ENCODE measurements around the gene PHAF1. TPM values are rescaled to one million over a fixed set of nuclear protein-coding genes. Genes with fewer than 3 reads are reported as not detected.
"Not testable (repeated sequence)": the region's sequence is repeated elsewhere in the genome, so short reads cannot be mapped to it uniquely, and the experiment has no call there.

The PHAF1 gene
- total RNA-seq, 1 experiment from 2014 or later = 21.9 TPM

DNA sequence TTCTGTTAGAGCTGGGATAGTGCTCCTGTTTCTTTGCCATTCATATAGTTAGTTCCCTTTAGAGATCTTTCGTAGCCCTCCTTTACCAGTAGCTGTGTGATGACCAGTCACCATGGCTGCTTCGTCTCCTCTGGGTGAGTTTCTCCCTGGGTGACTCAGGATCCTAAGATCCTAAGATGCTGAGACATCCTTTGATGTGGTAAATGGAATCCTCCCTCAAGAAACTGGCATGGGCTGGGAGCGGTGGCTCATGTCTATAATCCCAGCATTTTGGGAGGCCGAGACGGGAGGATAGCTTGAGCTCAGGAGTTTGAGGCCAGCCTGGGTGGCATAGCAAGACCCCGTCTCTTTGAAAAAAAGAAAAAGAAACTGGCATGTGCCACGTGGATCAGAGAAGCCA lies 5.9 kb downstream of the PHAF1 start:
- H3K4me1 Mint-ChIP-seq (ENCODE audit: low read depth, unreplicated experiment) = peaks cover 30% of the 10 kb centered on the region
- CTCF ChIA-PET = interaction anchor here (0.6 kb wide), 2 partner anchors 17 to 20 kb away, joined by 3 to 4 read pairs; no protein-coding TSS in a partner anchor
- BruUV-seq (replicated peaks) = no TSS peak
- peaks cover 7% of the 10 kb centered on the region for H3K36me3 Mint-ChIP-seq (ENCODE audit: insufficient read depth, unreplicated experiment)
- TF ChIP-seq, protein P1, sequence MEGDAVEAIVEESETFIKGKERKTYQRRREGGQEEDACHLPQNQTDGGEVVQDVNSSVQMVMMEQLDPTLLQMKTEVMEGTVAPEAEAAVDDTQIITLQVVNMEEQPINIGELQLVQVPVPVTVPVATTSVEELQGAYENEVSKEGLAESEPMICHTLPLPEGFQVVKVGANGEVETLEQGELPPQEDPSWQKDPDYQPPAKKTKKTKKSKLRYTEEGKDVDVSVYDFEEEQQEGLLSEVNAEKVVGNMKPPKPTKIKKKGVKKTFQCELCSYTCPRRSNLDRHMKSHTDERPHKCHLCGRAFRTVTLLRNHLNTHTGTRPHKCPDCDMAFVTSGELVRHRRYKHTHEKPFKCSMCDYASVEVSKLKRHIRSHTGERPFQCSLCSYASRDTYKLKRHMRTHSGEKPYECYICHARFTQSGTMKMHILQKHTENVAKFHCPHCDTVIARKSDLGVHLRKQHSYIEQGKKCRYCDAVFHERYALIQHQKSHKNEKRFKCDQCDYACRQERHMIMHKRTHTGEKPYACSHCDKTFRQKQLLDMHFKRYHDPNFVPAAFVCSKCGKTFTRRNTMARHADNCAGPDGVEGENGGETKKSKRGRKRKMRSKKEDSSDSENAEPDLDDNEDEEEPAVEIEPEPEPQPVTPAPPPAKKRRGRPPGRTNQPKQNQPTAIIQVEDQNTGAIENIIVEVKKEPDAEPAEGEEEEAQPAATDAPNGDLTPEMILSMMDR (IDR thresholded peaks at IDR 0.05; ENCODE audit: unreplicated experiment) = no peak
- H3K27me3 Mint-ChIP-seq (ENCODE audit: unreplicated experiment) = no peaks in the 10 kb centered on the region
- no peaks in the 10 kb centered on the region for H3K9me3 Mint-ChIP-seq (ENCODE audit: low read depth, unreplicated experiment)
- no peak overlapping the region for H3K27ac Mint-ChIP-seq (ENCODE audit: unreplicated experiment)
- DNase-seq = no peak
- no peak overlapping the region for H3K4me3 Mint-ChIP-seq (ENCODE audit: low read depth, unreplicated experiment)
- intact Hi-C loops (cut with micrococcal nuclease; ENCODE audit: unreplicated experiment) = no loop called here

DNA sequence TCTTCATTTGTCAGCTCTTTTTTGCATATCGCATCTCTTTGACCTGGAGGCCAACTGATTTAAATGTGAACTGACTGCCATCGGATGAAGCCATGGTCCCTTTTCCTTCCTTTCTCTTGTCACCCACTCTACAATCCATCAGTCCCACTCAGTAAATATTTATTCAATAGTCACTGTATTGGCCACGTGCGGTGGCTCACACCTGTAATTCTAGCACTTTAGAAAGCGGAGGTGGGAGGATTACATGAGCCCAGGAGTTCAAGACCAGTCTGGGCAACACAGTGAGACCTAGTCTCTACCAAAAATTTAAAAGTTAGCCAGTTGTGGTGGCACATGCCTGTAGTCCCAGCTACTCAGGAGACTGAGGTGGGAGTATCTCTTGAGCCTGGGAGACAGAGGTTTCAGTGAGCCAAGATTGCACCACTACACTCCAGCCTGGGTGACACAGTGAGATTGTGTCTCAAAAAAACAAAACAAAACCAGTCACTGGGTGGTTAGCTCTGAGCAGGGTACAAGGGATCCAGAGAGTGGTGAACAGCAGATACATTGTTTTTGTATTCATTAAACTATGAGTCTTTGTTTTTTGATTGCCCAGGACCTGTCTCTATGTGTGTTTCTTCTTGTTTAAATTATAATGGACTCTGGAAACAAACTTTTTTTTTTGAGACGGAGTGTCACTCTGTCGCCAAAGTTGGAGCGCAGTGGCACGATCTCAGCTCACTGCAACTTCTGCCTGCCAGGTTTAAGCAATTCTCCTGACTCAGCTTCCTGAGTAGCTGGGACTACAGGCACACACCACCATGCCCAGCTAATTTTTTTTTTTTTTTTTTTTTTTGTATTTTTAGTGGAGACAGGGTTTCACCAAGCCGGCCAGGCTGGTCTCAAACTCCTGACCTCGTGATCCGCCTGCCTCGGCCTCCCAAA lies 6.9 kb downstream of the PHAF1 start:
- H3K27ac Mint-ChIP-seq (ENCODE audit: unreplicated experiment) = no peak overlapping the region
- peaks cover 8% of the 10 kb centered on the region for H3K36me3 Mint-ChIP-seq (ENCODE audit: insufficient read depth, unreplicated experiment)
- peaks cover 30% of the 10 kb centered on the region for H3K4me1 Mint-ChIP-seq (ENCODE audit: low read depth, unreplicated experiment)
- no peak for DNase-seq
- CTCF ChIA-PET = interaction anchor here (0.6 kb wide), 2 partner anchors 16 to 19 kb away, joined by 3 to 4 read pairs; no protein-coding TSS in a partner anchor
- no TSS peak for BruUV-seq (replicated peaks)
- H3K9me3 Mint-ChIP-seq (ENCODE audit: low read depth, unreplicated experiment) = no peaks in the 10 kb centered on the region
- TF ChIP-seq, protein P1 (IDR thresholded peaks at IDR 0.05; ENCODE audit: unreplicated experiment) = no peak
- H3K4me3 Mint-ChIP-seq (ENCODE audit: low read depth, unreplicated experiment) = no peak overlapping the region
- no peaks in the 10 kb centered on the region for H3K27me3 Mint-ChIP-seq (ENCODE audit: unreplicated experiment)
- intact Hi-C loops (cut with micrococcal nuclease; ENCODE audit: unreplicated experiment) = no loop called here

DNA sequence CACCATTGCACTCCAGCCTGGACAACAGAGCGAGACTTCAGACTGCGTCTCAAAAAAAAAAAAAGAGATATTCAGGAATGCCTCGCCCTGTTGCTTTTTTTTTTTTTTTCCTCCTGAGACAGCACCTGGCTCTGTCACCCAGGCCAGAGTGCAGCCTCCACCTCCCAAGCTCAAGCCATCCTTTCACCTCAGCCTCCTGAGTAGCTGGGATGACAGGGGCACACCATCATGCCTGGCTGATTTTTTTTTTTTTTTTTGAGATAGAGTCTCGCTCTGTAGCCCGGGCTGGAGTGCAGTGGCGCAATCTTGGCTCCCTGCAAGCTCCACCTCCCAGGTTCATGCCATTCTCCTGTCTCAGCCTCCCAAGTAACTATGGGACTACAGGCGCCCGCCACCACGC lies 8.0 kb downstream of the PHAF1 start:
- DNase-seq = no peak
- H3K9me3 Mint-ChIP-seq (ENCODE audit: low read depth, unreplicated experiment) = no peaks in the 10 kb centered on the region
- H3K4me1 Mint-ChIP-seq (ENCODE audit: low read depth, unreplicated experiment) = peaks cover 20% of the 10 kb centered on the region
- no TSS peak for BruUV-seq (replicated peaks)
- H3K27ac Mint-ChIP-seq (ENCODE audit: unreplicated experiment) = no peak overlapping the region
- no peaks in the 10 kb centered on the region for H3K27me3 Mint-ChIP-seq (ENCODE audit: unreplicated experiment)
- no peak overlapping the region for H3K4me3 Mint-ChIP-seq (ENCODE audit: low read depth, unreplicated experiment)
- peaks cover 18% of the 10 kb centered on the region for H3K36me3 Mint-ChIP-seq (ENCODE audit: insufficient read depth, unreplicated experiment)
- intact Hi-C loops (cut with micrococcal nuclease; ENCODE audit: unreplicated experiment) = no loop called here
- CTCF ChIA-PET = interaction anchor here (0.6 kb wide), 1 partner anchor 237 kb away, joined by 4 read pairs; the partner anchor contains the start of gene PDP2
- TF ChIP-seq, protein P1 (IDR thresholded peaks at IDR 0.05; ENCODE audit: unreplicated experiment) = no peak

DNA sequence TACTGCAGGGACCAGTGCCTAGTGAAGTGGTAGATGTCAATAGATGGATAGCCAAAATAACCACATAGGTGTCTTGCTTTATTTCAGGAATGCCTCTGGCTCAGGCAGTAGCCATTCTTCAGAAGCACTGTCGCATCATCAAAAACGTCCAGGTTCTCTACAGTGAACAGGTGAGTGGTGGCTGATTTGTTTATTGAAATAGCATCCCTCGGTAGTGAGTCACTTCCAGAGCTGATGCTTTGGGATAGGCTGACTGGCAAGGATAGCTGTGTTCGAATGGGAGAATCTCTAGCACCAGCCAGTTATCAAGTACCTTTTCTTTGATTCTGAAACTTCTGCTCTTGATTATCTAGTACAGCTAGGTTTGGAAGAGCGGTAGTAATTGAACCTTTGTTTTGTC lies 10.3 kb downstream of the PHAF1 start:
- Mint-ChIP-seq H3K4me3 (ENCODE audit: low read depth, unreplicated experiment) (no peak overlapping the region), H3K4me1 (ENCODE audit: low read depth, unreplicated experiment) (peaks cover 4% of the 10 kb centered on the region), H3K27me3 (ENCODE audit: unreplicated experiment) (no peaks in the 10 kb centered on the region), H3K27ac (ENCODE audit: unreplicated experiment) (no peak overlapping the region), H3K36me3 (ENCODE audit: insufficient read depth, unreplicated experiment) (peaks cover 27% of the 10 kb centered on the region), H3K9me3 (ENCODE audit: low read depth, unreplicated experiment) (no peaks in the 10 kb centered on the region)
- intact Hi-C loops (cut with micrococcal nuclease; ENCODE audit: unreplicated experiment) = no loop called here
- BruUV-seq (replicated peaks) = no TSS peak
- DNase-seq = no peak
- TF ChIP-seq, protein P1 (IDR thresholded peaks at IDR 0.05; ENCODE audit: unreplicated experiment) = no peak
- CTCF ChIA-PET = interaction anchor here (1.0 kb wide), 1 partner anchor 13 kb away, joined by 6 read pairs; no protein-coding TSS in a partner anchor

DNA sequence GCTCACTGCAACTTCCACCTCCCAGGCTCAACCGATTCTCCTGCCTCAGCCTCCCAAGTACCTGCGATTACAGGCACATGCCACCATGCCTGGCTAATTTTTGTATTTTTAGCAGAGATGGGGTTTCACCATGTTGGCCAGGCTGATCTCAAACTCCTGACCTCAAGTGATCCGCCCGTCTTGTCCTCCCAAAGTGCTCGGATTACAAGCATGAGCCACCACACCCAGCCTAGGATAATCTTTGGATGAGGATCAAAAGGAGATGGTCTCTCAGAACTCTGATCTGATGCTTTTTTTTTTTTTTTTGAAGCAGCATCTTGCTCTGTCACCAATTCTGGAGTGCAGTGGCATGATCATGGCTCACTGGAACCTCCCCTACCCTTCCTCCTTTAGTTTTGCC lies 13.1 kb downstream of the PHAF1 start:
- BruUV-seq (replicated peaks); H3K9me3 Mint-ChIP-seq (ENCODE audit: low read depth, unreplicated experiment); H3K4me1 Mint-ChIP-seq (ENCODE audit: low read depth, unreplicated experiment); H3K27ac Mint-ChIP-seq (ENCODE audit: unreplicated experiment); CTCF ChIA-PET; H3K27me3 Mint-ChIP-seq (ENCODE audit: unreplicated experiment); H3K4me3 Mint-ChIP-seq (ENCODE audit: low read depth, unreplicated experiment); DNase-seq; intact Hi-C loops (cut with micrococcal nuclease; ENCODE audit: unreplicated experiment): not testable (repeated sequence)
- peaks cover 34% of the 10 kb centered on the region for H3K36me3 Mint-ChIP-seq (ENCODE audit: insufficient read depth, unreplicated experiment)

Measured in Calu3 (cell line).